GM12891 (cell line): Measurements from ENCODE around the gene MICALL2.

ENCODE experiments used
- DNase-seq: peaks from one replicate; pipeline ENCODE4 v3.0.0; 2011; ENCODE audit warnings: low spot score; ENCODE audit not compliant: insufficient read length
- FAIRE-seq: peaks from 2 replicates; lab custom pipeline; 2011; peaks lifted over from hg19 to GRCh38; lab: Jason Lieb, UNC
- PAX5 ChIP-seq: IDR thresholded peaks from 2 replicates; pipeline ENCODE4 v1.6.1; 2011; ENCODE audit warnings: low read length, moderate library complexity, mild to moderate bottlenecking; ENCODE audit not compliant: insufficient read depth, severe bottlenecking
- POLR2A ChIP-seq: IDR thresholded peaks from 2 replicates; pipeline ENCODE4 v1.6.1; 2011; ENCODE audit warnings: low read depth, low read length, control low read depth
- POLR2AphosphoS5 ChIP-seq: IDR thresholded peaks from 2 replicates; pipeline ENCODE4 v1.6.1; 2011; ENCODE audit warnings: low read depth, low read length, control low read depth
- POU2F2 ChIP-seq: IDR thresholded peaks from 2 replicates; pipeline ENCODE4 v1.6.1; 2011; ENCODE audit warnings: low read depth, mild to moderate bottlenecking, control low read depth, low read length, moderate library complexity
- SPI1 ChIP-seq: IDR thresholded peaks from 2 replicates; pipeline ENCODE4 v1.6.1; 2011; ENCODE audit warnings: low read depth, low read length, control low read depth
- TAF1 ChIP-seq: IDR thresholded peaks from 2 replicates; pipeline ENCODE4 v1.6.1; 2011; ENCODE audit warnings: low read depth, low read length, control low read depth

MICALL2 gene

DNA sequence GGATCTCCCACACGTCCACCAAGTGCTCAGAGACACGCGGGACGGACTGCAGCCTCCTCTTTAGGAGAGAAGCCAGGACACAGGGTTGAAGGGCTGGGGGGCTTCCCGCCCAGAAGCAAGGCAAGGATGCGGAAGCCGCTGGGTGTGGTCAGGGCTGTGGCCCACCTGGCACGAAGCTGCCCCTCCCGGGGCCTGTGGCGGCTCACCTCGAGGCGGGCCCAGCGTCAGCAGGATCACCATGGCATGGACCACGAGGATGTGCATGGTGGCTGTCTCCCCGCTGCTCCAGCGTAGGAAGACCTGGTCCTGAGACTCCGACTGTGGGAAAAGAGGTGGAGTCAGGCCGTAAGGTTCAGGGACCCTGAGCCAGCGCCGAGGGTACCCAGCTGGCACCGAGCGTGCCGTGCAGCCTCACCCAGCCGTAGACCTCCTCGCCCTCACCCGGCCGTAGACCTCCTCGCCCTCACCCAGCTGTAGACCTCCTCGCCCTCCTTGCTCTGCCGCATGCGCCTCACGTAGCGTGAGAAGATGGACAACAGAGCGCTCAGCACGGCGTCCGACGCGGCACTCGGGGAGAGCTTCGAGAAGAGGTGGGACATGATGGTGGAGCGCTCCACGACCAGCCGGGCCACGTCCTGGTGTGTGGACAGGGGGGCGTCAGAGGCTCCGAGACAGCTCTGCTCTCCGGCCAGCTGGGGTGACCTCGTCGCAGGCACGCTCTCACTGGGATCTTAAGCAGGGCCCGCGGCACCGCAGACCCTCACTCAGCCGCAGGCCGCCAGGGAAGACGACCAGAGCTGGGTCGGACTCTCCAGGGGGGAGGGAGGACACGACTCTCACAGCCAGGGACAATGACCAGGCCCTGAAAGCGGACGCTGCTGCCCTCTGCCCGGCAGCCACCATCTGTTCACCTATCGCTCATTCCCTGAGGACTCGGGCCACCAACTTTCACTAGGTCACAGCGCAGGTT is 24.6 kb upstream of the MICALL2 start:
- no peak for TF ChIP-seq POU2F2
- TF ChIP-seq POLR2AphosphoS5: no peak
- TF ChIP-seq PAX5: no peak
- no peak for TF ChIP-seq SPI1
- no peak for TF ChIP-seq POLR2A
- TF ChIP-seq TAF1: no peak
- DNase-seq: no peak
- FAIRE-seq: no peak

DNA sequence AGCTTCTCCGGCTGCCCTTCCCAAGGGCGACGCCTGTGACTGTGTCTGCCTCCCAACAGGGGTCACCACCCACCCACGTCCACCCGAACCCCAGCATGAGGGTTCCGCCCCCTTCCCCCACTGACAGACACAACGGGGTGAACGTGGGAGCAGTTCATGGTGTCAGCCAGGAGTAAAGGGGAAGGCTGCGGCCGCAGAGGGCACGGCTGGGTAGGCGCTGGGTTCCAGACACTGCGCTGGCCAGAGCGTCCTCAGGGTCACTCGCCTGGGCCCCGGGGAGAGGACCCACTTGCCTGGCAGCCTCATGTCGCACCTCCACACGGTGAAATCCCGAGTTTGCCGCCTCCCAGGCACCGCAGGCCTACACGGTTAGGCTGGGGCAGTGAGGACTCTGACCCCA is 23.8 kb upstream of the MICALL2 start:
- no peak for DNase-seq
- no peak for FAIRE-seq
- TF ChIP-seq POLR2A: no peak
- TF ChIP-seq PAX5: no peak
- TF ChIP-seq TAF1: no peak
- TF ChIP-seq POLR2AphosphoS5: no peak
- TF ChIP-seq POU2F2: no peak
- no peak for TF ChIP-seq SPI1

- no peak for FAIRE-seq
- no peak for DNase-seq
- TF ChIP-seq TAF1 (no peak), POLR2AphosphoS5 (no peak), POU2F2 (no peak), PAX5 (no peak), SPI1 (no peak), POLR2A (no peak)
Measured at GRCh38 chr7:1481300-1481699, 22.0 kb upstream of the MICALL2 start.

DNA sequence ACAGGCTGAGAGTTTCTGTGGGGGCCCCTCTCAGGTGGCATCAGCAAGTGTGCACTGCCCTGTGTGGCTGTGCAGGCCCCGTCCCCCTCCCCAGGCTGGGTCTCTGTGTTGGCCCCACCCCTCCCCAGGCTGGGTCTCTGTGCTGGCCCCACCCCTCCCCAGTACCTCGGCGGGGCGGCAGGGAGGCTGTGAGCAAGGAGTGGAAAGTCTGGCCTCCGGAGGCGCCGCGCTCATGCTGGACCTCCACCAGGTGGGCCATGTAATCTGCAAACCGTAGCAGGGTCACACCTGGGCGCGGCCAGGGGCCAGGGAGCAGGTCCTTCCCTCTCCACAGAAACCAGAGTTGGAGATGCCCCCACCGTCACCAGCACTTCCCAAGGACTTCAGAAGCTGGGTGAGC is 21.4 kb upstream of the MICALL2 start:
- no peak for TF ChIP-seq SPI1
- TF ChIP-seq POU2F2: no peak
- TF ChIP-seq POLR2A: no peak
- TF ChIP-seq PAX5: no peak
- TF ChIP-seq POLR2AphosphoS5: no peak
- no peak for TF ChIP-seq TAF1
- FAIRE-seq: no peak
- DNase-seq: no peak

- FAIRE-seq: no peak
- DNase-seq: no peak
- TF ChIP-seq SPI1: no peak
- no peak for TF ChIP-seq POLR2A
- TF ChIP-seq TAF1: no peak
- no peak for TF ChIP-seq PAX5
- TF ChIP-seq POLR2AphosphoS5: no peak
- no peak for TF ChIP-seq POU2F2
Measured at GRCh38 chr7:1479287-1479686, 20.0 kb upstream of the MICALL2 start.

GRCh38 chr7:1478480-1478879 is 19.2 kb upstream of the MICALL2 start:
- DNase-seq (no peak), FAIRE-seq (no peak)
- TF ChIP-seq POLR2A (no peak), PAX5 (no peak), POLR2AphosphoS5 (no peak), TAF1 (no peak), SPI1 (no peak), POU2F2 (no peak)

DNA sequence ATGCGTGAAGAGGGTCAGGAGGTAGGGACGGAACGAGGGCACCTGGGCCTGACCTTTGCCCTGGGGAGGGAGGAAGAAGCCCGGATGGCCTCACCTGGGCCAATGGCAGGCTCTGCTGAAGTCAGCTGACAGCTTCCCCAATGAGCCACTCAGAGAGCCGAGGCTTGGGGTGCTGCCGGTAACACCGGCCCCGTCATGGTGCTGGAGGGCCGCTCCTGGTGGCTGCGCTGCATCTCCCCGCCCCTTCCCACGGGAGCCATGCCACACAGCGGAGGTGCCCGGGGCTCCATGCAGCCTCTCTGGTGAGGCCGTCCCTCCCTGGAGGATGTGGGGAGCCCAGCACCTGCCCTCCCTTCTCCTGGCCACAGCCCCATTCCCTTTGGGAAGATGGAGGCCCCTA is 17.6 kb upstream of the MICALL2 start:
- no peak for FAIRE-seq
- no peak for TF ChIP-seq POLR2AphosphoS5
- no peak for TF ChIP-seq PAX5
- no peak for TF ChIP-seq POLR2A
- TF ChIP-seq TAF1: no peak
- TF ChIP-seq SPI1: no peak
- TF ChIP-seq POU2F2: no peak
- no peak for DNase-seq

DNA sequence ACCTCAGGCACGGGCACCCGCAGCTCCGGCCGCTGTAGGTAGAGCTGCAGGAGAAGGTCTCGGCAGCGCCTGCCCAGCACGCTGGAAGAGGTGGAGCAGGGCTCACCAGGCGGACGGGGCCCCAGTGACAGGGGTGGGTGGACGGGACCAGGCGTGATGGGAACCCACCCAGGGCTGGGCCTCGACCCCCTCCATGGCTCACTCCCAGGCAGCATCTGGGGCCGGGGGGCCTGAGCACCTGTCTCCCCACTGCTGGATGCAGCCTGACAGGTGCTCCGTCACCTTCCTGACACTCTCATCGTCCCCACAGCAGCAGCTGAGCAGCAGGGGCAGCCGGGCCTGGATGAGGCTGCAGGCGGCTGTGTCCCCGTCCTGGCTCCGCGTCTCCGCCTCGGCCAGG is 16.7 kb upstream of the MICALL2 start:
- no peak for DNase-seq
- TF ChIP-seq TAF1 (no peak), POU2F2 (no peak), POLR2AphosphoS5 (no peak), POLR2A (no peak), SPI1 (no peak)
- FAIRE-seq: no peak

- FAIRE-seq: no peak
- no peak for TF ChIP-seq POLR2AphosphoS5
- TF ChIP-seq PAX5: no peak
- TF ChIP-seq SPI1: no peak
- TF ChIP-seq POLR2A: no peak
- TF ChIP-seq POU2F2: no peak
- no peak for TF ChIP-seq TAF1
- no peak for DNase-seq
Measured at GRCh38 chr7:1475393-1475792, 16.1 kb upstream of the MICALL2 start.

DNA sequence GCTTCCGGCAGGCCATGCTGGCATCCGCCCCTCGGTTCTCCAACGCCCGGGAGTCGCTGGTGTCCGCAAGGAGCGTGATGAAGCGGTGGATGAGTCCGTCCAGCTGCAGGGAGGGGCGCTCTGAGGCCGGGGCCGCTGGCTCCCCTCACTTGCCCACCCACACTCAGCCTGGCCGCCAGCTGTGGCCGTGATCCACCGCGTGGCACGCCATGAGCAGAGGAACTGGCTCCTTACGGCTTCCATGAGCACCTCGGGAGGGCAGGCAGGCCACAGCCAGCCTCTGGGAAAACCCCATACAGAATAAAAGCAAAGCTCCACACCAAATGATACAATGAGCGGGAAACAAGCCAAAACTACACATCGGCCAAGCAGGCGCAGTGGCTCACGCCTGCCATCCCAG is 15.5 kb upstream of the MICALL2 start:
- DNase-seq (no peak), FAIRE-seq (no peak)
- TF ChIP-seq TAF1 (no peak), POLR2A (no peak), PAX5 (no peak), POLR2AphosphoS5 (no peak), POU2F2 (no peak), SPI1 (no peak)
